ENCODE data around the gene ADAMTS6.
"Not testable (repeated sequence)": the region's sequence is repeated elsewhere in the genome, so short reads cannot be mapped to it uniquely, and the experiment has no call there.

Gene ADAMTS6

DNA sequence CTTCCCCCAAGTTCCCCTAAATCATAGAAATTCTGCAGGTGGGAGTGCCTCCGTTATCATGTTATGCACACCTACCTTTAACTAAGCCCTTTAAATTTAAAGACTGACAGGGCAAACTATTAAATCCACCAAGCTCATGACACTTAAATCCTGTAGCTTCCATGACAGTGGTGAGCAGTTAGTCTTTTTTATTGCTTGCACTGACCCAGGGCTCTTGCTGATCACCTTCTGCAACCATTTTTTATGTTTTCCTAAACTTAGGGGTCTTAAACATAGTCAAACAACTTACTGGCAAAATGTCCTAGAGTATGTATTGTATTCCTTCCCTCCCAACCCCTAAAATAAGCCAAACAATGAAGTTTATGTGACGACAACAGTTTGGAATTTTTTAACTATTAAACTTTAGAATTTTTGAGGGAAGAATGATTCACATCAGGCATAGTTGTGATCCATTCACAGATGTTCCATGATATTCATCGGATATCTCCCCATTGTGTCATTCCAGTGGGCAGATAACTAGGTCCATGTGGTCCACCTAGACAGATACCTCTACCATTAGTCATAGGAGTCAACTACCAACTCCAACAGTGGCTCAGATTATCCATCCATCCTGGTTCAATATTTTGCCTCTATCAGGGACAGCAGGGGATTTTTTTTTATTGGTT lies 283.1 kb downstream of the ADAMTS6 start:
- TF ChIP-seq GATA1 (IDR thresholded peaks at IDR 0.05; ENCODE audit: low read depth, low read length) (no peak), POLR2A (IDR thresholded peaks at IDR 0.05; ENCODE audit: low read length) (no peak)
- DNase-seq = no peak

GRCh38 chr5:65197531-65198455 lies 283.9 kb downstream of the ADAMTS6 start:
- TF ChIP-seq GATA1 (IDR thresholded peaks at IDR 0.05; ENCODE audit: low read depth, low read length) = no peak
- no peak for TF ChIP-seq POLR2A (IDR thresholded peaks at IDR 0.05; ENCODE audit: low read length)
- no peak for DNase-seq

DNA sequence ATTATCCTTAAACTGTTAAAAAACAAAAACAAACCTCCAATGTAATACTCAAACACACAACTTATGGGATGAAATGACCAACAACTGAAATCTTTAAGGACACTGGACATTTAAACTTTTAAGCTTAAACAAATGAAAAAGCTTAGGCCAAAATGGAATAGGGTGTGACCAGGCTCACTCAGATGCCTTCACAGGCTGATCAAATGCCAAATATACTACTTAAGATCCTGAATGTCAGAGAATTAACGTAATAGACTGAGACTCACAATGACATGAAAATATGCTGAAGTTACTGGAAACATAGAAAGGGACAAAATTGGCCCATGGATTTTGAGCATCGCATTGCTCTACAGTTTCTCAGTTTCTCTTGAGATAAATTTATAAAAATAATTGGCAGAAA lies 286.8 kb downstream of the ADAMTS6 start:
- TF ChIP-seq POLR2A (IDR thresholded peaks at IDR 0.05; ENCODE audit: low read length) (no peak), GATA1 (IDR thresholded peaks at IDR 0.05; ENCODE audit: low read depth, low read length) (no peak)
- DNase-seq = no peak

DNA sequence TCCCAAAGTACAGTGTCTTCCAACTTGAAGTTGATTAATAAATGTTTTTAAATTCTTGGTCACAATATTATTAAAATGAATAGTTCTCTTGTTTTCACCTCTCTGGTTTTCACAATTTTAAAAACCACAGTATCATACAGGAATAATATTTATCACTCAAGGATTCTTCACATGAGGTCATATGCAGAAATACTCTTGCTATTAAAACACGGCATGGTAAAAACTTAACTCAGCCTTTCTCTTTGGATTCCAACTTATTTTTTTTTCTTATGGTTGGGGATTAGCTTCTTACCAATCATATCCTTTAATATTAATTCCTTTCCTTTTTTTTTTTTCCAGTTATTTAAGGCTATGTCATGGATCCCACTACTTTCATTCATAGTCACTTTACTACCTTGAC lies 289.4 kb downstream of the ADAMTS6 start:
- DNase-seq = no peak
- TF ChIP-seq GATA1 (IDR thresholded peaks at IDR 0.05; ENCODE audit: low read depth, low read length) (no peak), POLR2A (IDR thresholded peaks at IDR 0.05; ENCODE audit: low read length) (no peak)

- no peak for DNase-seq
These were observed 290.1 kb downstream of the ADAMTS6 start for GRCh38 chr5:65191554-65192135.

GRCh38 chr5:65190328-65191053 lies 291.2 kb downstream of the ADAMTS6 start:
- DNase-seq = no peak
- no peak for TF ChIP-seq GATA1 (IDR thresholded peaks at IDR 0.05; ENCODE audit: low read depth, low read length)
- TF ChIP-seq POLR2A (IDR thresholded peaks at IDR 0.05; ENCODE audit: low read length) = no peak

More at GRCh38 chr5:65191554-65192135, 290.1 kb downstream of the ADAMTS6 start:
- TF ChIP-seq POLR2A (IDR thresholded peaks at IDR 0.05; ENCODE audit: low read length) (no peak), GATA1 (IDR thresholded peaks at IDR 0.05; ENCODE audit: low read depth, low read length) (no peak)

DNA sequence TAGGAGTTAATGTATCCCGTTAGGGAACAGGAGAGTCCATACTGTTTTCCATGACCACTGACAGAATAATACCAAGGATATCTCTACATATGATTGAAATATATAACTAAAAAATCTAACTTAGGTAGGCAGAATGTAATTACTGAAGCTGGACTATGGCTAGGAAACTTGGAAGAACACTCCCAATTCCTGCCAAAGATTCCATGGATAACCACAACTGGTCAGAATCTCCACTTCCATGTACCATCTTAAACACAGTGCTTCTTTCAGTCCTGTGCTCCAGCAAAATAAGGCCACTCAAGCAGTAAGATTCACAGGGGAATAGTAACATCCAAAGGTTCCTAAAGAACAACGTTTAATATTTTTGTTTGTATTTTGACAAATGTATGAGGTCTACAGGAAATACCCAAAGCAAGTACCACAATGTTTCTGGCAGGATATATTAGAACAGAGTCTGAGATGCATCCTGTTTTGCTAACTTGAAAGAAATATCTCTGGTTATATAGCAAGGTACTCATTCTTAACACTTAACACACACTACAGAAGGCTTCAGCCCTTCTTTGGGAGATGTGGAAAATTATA lies 295.0 kb downstream of the ADAMTS6 start:
- no peak for DNase-seq
- TF ChIP-seq POLR2A (IDR thresholded peaks at IDR 0.05; ENCODE audit: low read length) (no peak), GATA1 (IDR thresholded peaks at IDR 0.05; ENCODE audit: low read depth, low read length) (no peak)

DNA sequence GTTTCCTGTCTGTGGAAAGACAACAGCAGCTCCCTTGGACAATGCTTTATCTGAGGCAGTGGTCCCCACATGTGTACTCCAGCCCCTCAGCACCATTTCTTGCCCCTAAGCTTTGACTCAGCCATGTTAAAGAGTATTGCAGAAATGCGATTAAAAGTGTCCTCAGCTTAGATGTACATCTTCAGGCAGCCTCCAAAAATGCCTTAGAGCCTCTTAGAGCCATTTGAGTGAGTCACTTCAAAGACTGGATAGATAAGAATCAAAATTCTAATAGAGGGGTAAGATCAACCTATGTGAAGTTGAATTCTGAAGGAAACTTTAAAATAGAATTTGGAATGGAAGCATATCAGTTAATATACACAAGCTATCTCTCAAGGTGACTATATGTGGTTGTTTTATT lies 296.3 kb downstream of the ADAMTS6 start:
- no peak for DNase-seq
- no peak for TF ChIP-seq GATA1 (IDR thresholded peaks at IDR 0.05; ENCODE audit: low read depth, low read length)
- no peak for TF ChIP-seq POLR2A (IDR thresholded peaks at IDR 0.05; ENCODE audit: low read length)

GRCh38 chr5:65184780-65185179 lies 296.9 kb downstream of the ADAMTS6 start:
- no peak for DNase-seq
- TF ChIP-seq GATA1 (IDR thresholded peaks at IDR 0.05; ENCODE audit: low read depth, low read length) = no peak
- no peak for TF ChIP-seq POLR2A (IDR thresholded peaks at IDR 0.05; ENCODE audit: low read length)

DNA sequence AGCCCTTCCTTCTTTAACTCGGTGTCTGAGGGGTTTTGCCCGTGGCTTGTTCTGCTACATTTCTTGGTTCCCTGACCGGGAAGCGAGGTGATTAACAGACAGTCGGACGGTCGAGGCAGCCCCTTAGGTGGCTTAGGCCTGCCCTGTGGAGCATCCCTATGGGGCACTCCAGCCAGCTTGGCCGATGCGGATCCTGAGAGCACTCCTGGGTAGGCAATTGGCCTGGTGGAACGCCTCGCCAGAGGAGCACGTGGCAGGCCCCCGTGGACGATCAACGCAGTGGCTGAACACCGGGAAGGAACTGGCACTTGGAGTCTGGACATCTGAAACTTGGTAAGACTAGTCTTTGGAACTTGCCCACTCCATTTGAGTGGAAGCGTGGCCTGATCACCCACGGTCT lies 307.5 kb downstream of the ADAMTS6 start:
- DNase-seq = not testable (repeated sequence)

DNA sequence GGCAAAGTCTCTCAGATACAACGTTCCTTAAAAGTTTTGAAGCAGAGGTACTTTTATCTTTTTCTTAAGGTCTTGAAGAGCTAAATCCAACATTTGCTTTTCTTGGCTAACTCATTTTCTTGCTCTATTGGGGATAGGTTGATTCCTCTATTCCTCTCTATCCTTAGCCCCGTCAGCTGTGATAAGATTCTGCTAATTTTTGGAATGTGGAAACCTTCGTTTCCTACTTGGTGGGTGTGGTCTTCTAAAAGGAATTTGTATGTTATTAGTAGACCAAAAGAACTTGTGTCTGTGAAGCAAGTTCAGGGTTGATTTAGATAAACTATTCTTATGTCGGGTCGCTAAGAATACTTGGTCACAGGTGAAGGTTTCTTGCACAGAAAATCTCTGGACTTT lies 308.6 kb downstream of the ADAMTS6 start:
- no peak for DNase-seq
- TF ChIP-seq POLR2A (IDR thresholded peaks at IDR 0.05; ENCODE audit: low read length) (no peak), GATA1 (IDR thresholded peaks at IDR 0.05; ENCODE audit: low read depth, low read length) (no peak)

DNA sequence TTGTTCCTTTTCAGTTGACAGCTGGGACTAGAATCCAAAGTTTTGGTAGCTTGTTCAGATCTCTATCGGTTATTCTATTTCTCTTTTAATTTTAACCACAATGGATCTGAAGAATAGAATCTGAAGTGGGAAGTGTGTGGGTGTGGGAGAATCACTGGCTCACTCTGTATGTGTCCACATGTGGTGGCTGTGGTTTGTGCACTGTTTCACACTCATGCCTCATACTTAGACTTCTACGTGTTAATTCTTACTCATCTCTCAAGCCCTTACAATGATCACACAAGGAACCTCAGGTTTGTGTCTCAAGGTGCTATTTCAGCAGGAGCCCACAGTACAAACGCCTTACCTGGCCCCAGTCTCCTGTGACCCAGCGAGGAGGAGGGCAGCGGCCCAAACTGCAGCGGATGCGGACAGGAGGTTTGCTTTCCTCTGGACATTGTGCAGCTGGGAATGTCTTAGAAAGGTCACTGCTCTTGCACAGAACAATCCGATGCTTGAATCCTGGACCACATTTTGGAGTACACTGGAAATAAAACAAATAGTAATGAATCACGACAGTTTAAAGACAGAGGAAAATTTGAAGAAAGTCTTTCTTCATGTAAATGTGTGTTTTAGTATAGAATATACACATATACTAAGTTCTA lies 309.1 kb downstream of the ADAMTS6 start:
- no peak for DNase-seq
- no peak for TF ChIP-seq GATA1 (IDR thresholded peaks at IDR 0.05; ENCODE audit: low read depth, low read length)
- TF ChIP-seq POLR2A (IDR thresholded peaks at IDR 0.05; ENCODE audit: low read length) = no peak

GRCh38 chr5:65171645-65172044 lies 310.1 kb downstream of the ADAMTS6 start:
- no peak for DNase-seq
- TF ChIP-seq GATA1 (IDR thresholded peaks at IDR 0.05; ENCODE audit: low read depth, low read length) (no peak), POLR2A (IDR thresholded peaks at IDR 0.05; ENCODE audit: low read length) (no peak)
